GM19395 (cell line): ENCODE results near the gene CEACAM4.
"Not testable (repeated sequence)": the region's sequence is repeated elsewhere in the genome, so short reads cannot be mapped to it uniquely, and the experiment has no call there.

Source experiments
- ATAC-seq: cut with Tn5 transposase; IDR thresholded peaks from one replicate; pipeline ENCODE4 v1.9.1; 2021; ENCODE audit warnings: mild to moderate bottlenecking, moderate library complexity; ENCODE audit not compliant: unreplicated experiment

The CEACAM4 gene

GRCh38 chr19:41586064-41586463, 40.8 kb downstream of the CEACAM4 start:
- no peak for ATAC-seq

- ATAC-seq: no peak
These were observed 41.9 kb downstream of the CEACAM4 start for GRCh38 chr19:41584931-41585330.

GRCh38 chr19:41584260-41584810, 42.5 kb downstream of the CEACAM4 start:
- ATAC-seq: no peak

- not testable (repeated sequence) for ATAC-seq
These were observed 44.2 kb downstream of the CEACAM4 start for GRCh38 chr19:41582577-41583182.

GRCh38 chr19:41581068-41581467, 45.8 kb downstream of the CEACAM4 start:
- ATAC-seq: not testable (repeated sequence)

GRCh38 chr19:41578886-41579285, 48.0 kb downstream of the CEACAM4 start:
- ATAC-seq: no peak

- ATAC-seq: no peak
These were observed 49.0 kb downstream of the CEACAM4 start for GRCh38 chr19:41577833-41578232.

- ATAC-seq: no peak
These were observed 49.6 kb downstream of the CEACAM4 start for GRCh38 chr19:41577144-41577830.

- no peak for ATAC-seq
These were observed 50.9 kb downstream of the CEACAM4 start, which contains the start of gene CEACAM21 for GRCh38 chr19:41575998-41576397. TSS of gene CEACAM21 (plus strand) at chr19:41576166. CDS start at chr19:41576275, 109 bp downstream.

- no peak for ATAC-seq
These were observed 56.2 kb downstream of the CEACAM4 start for GRCh38 chr19:41570639-41571112.

- ATAC-seq: no peak
These were observed 56.7 kb downstream of the CEACAM4 start for GRCh38 chr19:41570179-41570578.

GRCh38 chr19:41569481-41570150, 57.3 kb downstream of the CEACAM4 start:
- no peak for ATAC-seq
